Common myeloid progenitor, CD34-positive (primary cell): ENCODE data around the gene TMTC1.

ENCODE experiments used
- CTCF ChIA-PET: fragments of 350-600 bp; sonication (Branson Sonifier 250); formaldehyde crosslinking; loops from one replicate; lab custom pipeline; 2021; ENCODE audit warnings: antibody characterized with exemption; lab: Charles Lee
- POLR2A ChIA-PET: fragments of 350-600 bp; sonication (Branson Sonifier 250); formaldehyde crosslinking; loops from one replicate; lab custom pipeline; 2021; ENCODE audit warnings: antibody characterized with exemption; lab: Charles Lee
- DNase-seq, 3 donors: peaks; one replicate each; pipeline versions ENCODE4 v3.0.0 to v3.0.0-alpha.2; 2013
- H3K27ac ChIP-seq, 2 experiments: 1 replicate in 1 of 2; 2 replicates in 1 of 2; pipeline ENCODE4 v1.7.0; 2013; ENCODE audit warnings: inconsistent platforms in 2 of 2, low read length in 2 of 2, mild to moderate bottlenecking in 2 of 2, low read depth in 1 of 2, moderate library complexity in 1 of 2; ENCODE audit not compliant: severe bottlenecking in 2 of 2, insufficient read depth in 1 of 2, poor library complexity in 1 of 2
- H3K27me3 ChIP-seq, 5 experiments: replicated peaks in 2 of 5; 1 replicate in 3 of 5; 2 replicates in 2 of 5; pipeline versions ENCODE4 v1.6.1 to v1.7.0; 2013; ENCODE audit warnings: low read length in 4 of 5, mild to moderate bottlenecking in 2 of 5, moderate library complexity in 2 of 5, inconsistent platforms in 1 of 5; ENCODE audit not compliant: insufficient read depth in 5 of 5, control insufficient read depth in 4 of 5
- H3K36me3 ChIP-seq, 4 experiments: 1 replicate in 2 of 4; 2 replicates in 2 of 4; pipeline versions ENCODE4 v1.6.1 to v1.7.0; 2013; ENCODE audit warnings: low read length in 3 of 4, control low read depth in 1 of 4, mild to moderate bottlenecking in 1 of 4; ENCODE audit not compliant: control insufficient read depth in 4 of 4, insufficient read depth in 4 of 4
- H3K4me1 ChIP-seq, 4 experiments: 1 replicate in 3 of 4; 2 replicates in 1 of 4; pipeline versions ENCODE4 v1.6.1 to v1.7.1; 2013; ENCODE audit warnings: low read length in 3 of 4, mild to moderate bottlenecking in 3 of 4, control low read depth in 1 of 4, inconsistent platforms in 1 of 4, moderate library complexity in 1 of 4; ENCODE audit not compliant: control insufficient read depth in 4 of 4, insufficient read depth in 4 of 4; ENCODE audit errors: control extremely low read depth in 1 of 4
- H3K4me3 ChIP-seq, 7 experiments: 1 replicate in 4 of 7; 2 replicates in 3 of 7; pipeline versions ENCODE4 v1.5.1 to v1.7.0; 2013; ENCODE audit warnings: mild to moderate bottlenecking in 7 of 7, low read length in 6 of 7, moderate library complexity in 6 of 7, inconsistent platforms in 2 of 7, low read depth in 2 of 7, control low read depth in 1 of 7; ENCODE audit not compliant: insufficient read depth in 4 of 7, control insufficient read depth in 1 of 7; ENCODE audit errors: extremely low read depth in 1 of 7
- H3K9me3 ChIP-seq, 5 experiments: 1 replicate in 4 of 5; 2 replicates in 1 of 5; pipeline versions ENCODE4 v1.6.1 to v1.7.1; 2013; ENCODE audit warnings: low read length in 4 of 5, mild to moderate bottlenecking in 2 of 5, inconsistent platforms in 1 of 5, low read depth in 1 of 5, moderate library complexity in 1 of 5; ENCODE audit not compliant: control insufficient read depth in 4 of 5, insufficient read depth in 2 of 5; ENCODE audit errors: control extremely low read depth in 1 of 5
- WGBS: methylation state at CpG from one replicate; pipeline ENCODE4 v1.1.5; 2013; ENCODE audit not compliant: insufficient coverage; 5-methylcytosine and 5-hydroxymethylcytosine counted together

TMTC1 gene

GRCh38 chr12:29792853-29793252 lies 9.1 kb upstream of the TMTC1 start:
- Histone ChIP-seq H3K4me1 (peaks cover 0 to 2% (median 0%) of the 10 kb centered on the region in 4 experiments), H3K9me3 (peaks cover 4 to 32% (median 16%) of the 10 kb centered on the region in 5 experiments), H3K4me3 (no peak overlapping the region), H3K36me3 (no peaks in the 10 kb centered on the region), H3K27me3 (peaks cover 0 to 6% (median 0%) of the 10 kb centered on the region in 5 experiments), H3K27ac (no peak overlapping the region)
- 99% methylated on average over 8 of the region's 8 CpGs for WGBS
- ChIA-PET POLR2A (no interaction called here), CTCF (no interaction called here)
- no peak for DNase-seq

GRCh38 chr12:29792132-29792531 lies 8.4 kb upstream of the TMTC1 start:
- CTCF ChIA-PET = no interaction called here
- H3K27me3 ChIP-seq = peaks cover 0 to 4% (median 0%) of the 10 kb centered on the region in 5 experiments
- no peak overlapping the region for H3K27ac ChIP-seq
- H3K4me3 ChIP-seq = no peak overlapping the region
- peaks cover 4 to 32% (median 16%) of the 10 kb centered on the region in 5 experiments for H3K9me3 ChIP-seq
- no peaks in the 10 kb centered on the region for H3K36me3 ChIP-seq
- H3K4me1 ChIP-seq = no peaks in the 10 kb centered on the region
- no peak for DNase-seq
- POLR2A ChIA-PET = no interaction called here
- WGBS = 87% methylated on average over 10 of the region's 10 CpGs

GRCh38 chr12:29782871-29783772 lies 620 bp downstream of the TMTC1 start:
- POLR2A ChIA-PET = no interaction called here
- DNase-seq = peak in 2 of 3 donors; percentile 23 to 39
- under 1% methylated on average over 73 of the region's 82 CpGs for WGBS
- CTCF ChIA-PET = no interaction called here
- H3K4me3 ChIP-seq = peak overlapping the region; percentile 11 to 78 (median 61)
- H3K27me3 ChIP-seq = peaks cover 19 to 64% (median 31%) of the 10 kb centered on the region in 5 experiments
- no peaks in the 10 kb centered on the region for H3K36me3 ChIP-seq
- peaks cover 0 to 25% (median 16%) of the 10 kb centered on the region in 4 experiments for H3K4me1 ChIP-seq
- no peak overlapping the region for H3K27ac ChIP-seq
- peaks cover 0 to 7% (median 6%) of the 10 kb centered on the region in 5 experiments for H3K9me3 ChIP-seq

- Histone ChIP-seq H3K27me3 (peaks cover 19 to 60% (median 31%) of the 10 kb centered on the region in 5 experiments), H3K4me3 (peak overlapping the region in 6 of 7 experiments; percentile 35 to 78 (median 62)), H3K27ac (no peak overlapping the region), H3K9me3 (peaks cover 0 to 7% (median 6%) of the 10 kb centered on the region in 5 experiments), H3K4me1 (peaks cover 0 to 25% (median 16%) of the 10 kb centered on the region in 4 experiments), H3K36me3 (no peaks in the 10 kb centered on the region)
- CTCF ChIA-PET = no interaction called here
- peak; percentile 56 to 83 (median 83) for DNase-seq
- POLR2A ChIA-PET = no interaction called here
- 1% methylated on average over 11 of the region's 16 CpGs for WGBS
Observed at GRCh38 chr12:29782285-29782870, 1.4 kb downstream of the TMTC1 start.

GRCh38 chr12:29781705-29782266 lies 2.0 kb downstream of the TMTC1 start:
- Histone ChIP-seq H3K36me3 (no peaks in the 10 kb centered on the region), H3K9me3 (peaks cover 0 to 7% (median 6%) of the 10 kb centered on the region in 5 experiments), H3K4me3 (peak overlapping the region in 4 of 7 experiments; percentile 61 to 78 (median 68)), H3K27me3 (peaks cover 19 to 56% (median 28%) of the 10 kb centered on the region in 5 experiments), H3K27ac (no peak overlapping the region), H3K4me1 (peaks cover 0 to 25% (median 16%) of the 10 kb centered on the region in 4 experiments)
- DNase-seq = peak in 1 of 3 donors; percentile 3
- ChIA-PET CTCF (no interaction called here), POLR2A (no interaction called here)
- 79% methylated on average over 2 of the region's 2 CpGs for WGBS

- peaks cover 0 to 7% (median 6%) of the 10 kb centered on the region in 5 experiments for H3K9me3 ChIP-seq
- H3K36me3 ChIP-seq = no peaks in the 10 kb centered on the region
- ChIA-PET CTCF (no interaction called here), POLR2A (no interaction called here)
- peaks cover 19 to 55% (median 28%) of the 10 kb centered on the region in 5 experiments for H3K27me3 ChIP-seq
- H3K27ac ChIP-seq = no peak overlapping the region
- no peak for DNase-seq
- no peak overlapping the region for H3K4me3 ChIP-seq
- H3K4me1 ChIP-seq = peaks cover 0 to 25% (median 16%) of the 10 kb centered on the region in 4 experiments
Observed at GRCh38 chr12:29781188-29781587, 2.6 kb downstream of the TMTC1 start.
